ENCODE data around the gene AGPAT1. TPM values are rescaled to one million over a fixed set of nuclear protein-coding genes. Genes with fewer than 3 reads are reported as not detected.

The AGPAT1 gene
- total RNA-seq, 2 donors from 2014 or later: 43.0 to 53.1 TPM

DNA sequence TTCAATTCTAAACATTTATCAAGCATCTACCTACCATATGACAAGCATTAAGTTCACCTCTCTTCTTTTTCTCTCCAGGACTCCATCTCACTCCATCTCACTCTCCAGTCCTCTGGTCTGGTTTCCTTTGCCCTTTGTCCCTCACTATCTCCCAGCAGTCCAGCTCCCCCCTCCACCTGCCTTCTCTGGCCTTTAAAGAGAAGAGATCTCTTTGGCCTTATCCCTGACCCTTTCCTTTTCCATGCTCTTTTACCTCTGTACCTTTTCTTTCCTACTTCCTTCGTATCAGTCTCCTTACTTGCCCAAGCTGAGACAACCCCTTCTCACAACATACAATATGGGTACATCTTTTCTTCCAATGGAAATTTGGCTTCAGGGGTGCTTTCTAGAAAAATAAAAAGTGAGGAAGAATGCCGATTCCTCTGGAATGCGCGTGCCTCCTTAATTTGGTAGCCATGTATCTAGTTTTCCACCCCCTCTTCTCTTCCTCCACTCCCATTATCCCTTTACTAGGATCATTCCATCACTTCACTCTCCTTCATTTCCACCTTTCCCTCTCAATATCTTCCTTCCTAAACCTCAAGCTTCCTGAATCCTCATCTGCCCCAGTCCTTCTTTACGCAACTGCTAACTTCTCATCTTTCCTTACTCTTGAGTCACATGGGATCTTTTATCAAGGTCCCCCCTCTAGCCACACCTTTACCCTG, 745 bp upstream of the AGPAT1 start:
- ATAC-seq (ENCODE audit: insufficient number of reproducible peaks, low FRiP score, low read depth) (no peak), DNase-seq (ENCODE audit: low spot score) (no peak)
- no peaks in the 10 kb centered on the region for H3K27me3 ChIP-seq (replicated peaks; ENCODE audit: insufficient read depth)
- H3K36me3 ChIP-seq: peaks cover 5% of the 10 kb centered on the region
- H3K9me3 ChIP-seq: no peaks in the 10 kb centered on the region
- TF ChIP-seq, protein P1, sequence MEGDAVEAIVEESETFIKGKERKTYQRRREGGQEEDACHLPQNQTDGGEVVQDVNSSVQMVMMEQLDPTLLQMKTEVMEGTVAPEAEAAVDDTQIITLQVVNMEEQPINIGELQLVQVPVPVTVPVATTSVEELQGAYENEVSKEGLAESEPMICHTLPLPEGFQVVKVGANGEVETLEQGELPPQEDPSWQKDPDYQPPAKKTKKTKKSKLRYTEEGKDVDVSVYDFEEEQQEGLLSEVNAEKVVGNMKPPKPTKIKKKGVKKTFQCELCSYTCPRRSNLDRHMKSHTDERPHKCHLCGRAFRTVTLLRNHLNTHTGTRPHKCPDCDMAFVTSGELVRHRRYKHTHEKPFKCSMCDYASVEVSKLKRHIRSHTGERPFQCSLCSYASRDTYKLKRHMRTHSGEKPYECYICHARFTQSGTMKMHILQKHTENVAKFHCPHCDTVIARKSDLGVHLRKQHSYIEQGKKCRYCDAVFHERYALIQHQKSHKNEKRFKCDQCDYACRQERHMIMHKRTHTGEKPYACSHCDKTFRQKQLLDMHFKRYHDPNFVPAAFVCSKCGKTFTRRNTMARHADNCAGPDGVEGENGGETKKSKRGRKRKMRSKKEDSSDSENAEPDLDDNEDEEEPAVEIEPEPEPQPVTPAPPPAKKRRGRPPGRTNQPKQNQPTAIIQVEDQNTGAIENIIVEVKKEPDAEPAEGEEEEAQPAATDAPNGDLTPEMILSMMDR (IDR thresholded peaks at IDR 0.05): no peak
- peak overlapping the region; percentile 94 to 96 for H3K27ac ChIP-seq
- peaks cover 22 to 40% of the 10 kb centered on the region in 2 donors for H3K4me1 ChIP-seq (ENCODE audit: control insufficient read depth in 1 of 2, low read depth in 2 of 2)
- peak overlapping the region; percentile 98 for H3K4me3 ChIP-seq

DNA sequence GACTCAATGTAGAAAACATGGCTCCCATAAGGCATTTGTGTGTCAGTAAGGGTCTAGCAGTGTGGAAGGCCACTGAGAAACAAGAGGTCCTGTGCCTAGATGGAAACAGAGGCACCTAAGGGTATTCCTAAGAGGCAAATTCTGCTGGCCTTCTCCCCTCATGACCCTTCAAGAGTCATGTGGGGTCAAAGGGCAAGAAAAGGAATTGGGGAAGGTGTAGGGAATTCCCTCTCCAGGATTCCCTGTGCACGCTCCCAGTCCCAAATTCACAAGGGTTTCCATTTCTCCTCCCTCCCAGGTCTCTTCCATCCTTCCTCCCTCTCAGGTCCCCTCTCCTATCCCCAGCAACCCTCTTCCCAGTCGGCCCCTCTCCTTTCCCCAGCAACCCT, 568 bp downstream of the AGPAT1 start:
- Histone ChIP-seq H3K9me3 (no peaks in the 10 kb centered on the region), H3K4me1 (ENCODE audit: control insufficient read depth in 1 of 2, low read depth in 2 of 2) (peaks cover 22 to 39% of the 10 kb centered on the region in 2 donors), H3K36me3 (peaks cover 11% of the 10 kb centered on the region), H3K27me3 (replicated peaks; ENCODE audit: insufficient read depth) (no peaks in the 10 kb centered on the region), H3K27ac (peak overlapping the region; percentile 82 to 96), H3K4me3 (peak overlapping the region; percentile 98)
- TF ChIP-seq, protein P1 (IDR thresholded peaks at IDR 0.05): no peak
- ATAC-seq (ENCODE audit: insufficient number of reproducible peaks, low FRiP score, low read depth): no peak
- DNase-seq (ENCODE audit: low spot score): no peak

DNA sequence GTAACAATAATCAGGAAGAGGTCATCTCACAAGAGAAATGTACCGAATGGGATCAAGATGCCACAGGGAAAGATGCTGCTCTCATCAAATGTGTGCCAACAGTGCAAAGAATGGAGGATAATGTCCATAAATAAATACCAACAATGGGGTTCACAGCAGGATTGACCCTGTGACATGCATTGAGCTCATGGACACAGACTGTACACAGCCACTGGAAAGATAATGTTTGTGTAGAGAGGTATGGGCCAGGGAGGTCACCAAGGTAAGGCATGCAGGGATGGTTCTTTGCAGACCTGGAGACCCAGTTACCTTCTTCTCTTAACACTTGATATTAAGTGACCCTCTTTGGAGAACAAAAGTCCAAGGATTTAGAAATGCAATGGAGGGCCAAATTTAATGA, 1.5 kb downstream of the AGPAT1 start:
- no peaks in the 10 kb centered on the region for H3K27me3 ChIP-seq (replicated peaks; ENCODE audit: insufficient read depth)
- TF ChIP-seq, protein P1 (IDR thresholded peaks at IDR 0.05): no peak
- H3K4me3 ChIP-seq: no peak overlapping the region
- ATAC-seq (ENCODE audit: insufficient number of reproducible peaks, low FRiP score, low read depth) (no peak), DNase-seq (ENCODE audit: low spot score) (no peak)
- H3K36me3 ChIP-seq: peaks cover 9% of the 10 kb centered on the region
- peaks cover 14 to 30% of the 10 kb centered on the region in 2 donors for H3K4me1 ChIP-seq (ENCODE audit: control insufficient read depth in 1 of 2, low read depth in 2 of 2)
- H3K27ac ChIP-seq: no peak overlapping the region
- no peaks in the 10 kb centered on the region for H3K9me3 ChIP-seq

DNA sequence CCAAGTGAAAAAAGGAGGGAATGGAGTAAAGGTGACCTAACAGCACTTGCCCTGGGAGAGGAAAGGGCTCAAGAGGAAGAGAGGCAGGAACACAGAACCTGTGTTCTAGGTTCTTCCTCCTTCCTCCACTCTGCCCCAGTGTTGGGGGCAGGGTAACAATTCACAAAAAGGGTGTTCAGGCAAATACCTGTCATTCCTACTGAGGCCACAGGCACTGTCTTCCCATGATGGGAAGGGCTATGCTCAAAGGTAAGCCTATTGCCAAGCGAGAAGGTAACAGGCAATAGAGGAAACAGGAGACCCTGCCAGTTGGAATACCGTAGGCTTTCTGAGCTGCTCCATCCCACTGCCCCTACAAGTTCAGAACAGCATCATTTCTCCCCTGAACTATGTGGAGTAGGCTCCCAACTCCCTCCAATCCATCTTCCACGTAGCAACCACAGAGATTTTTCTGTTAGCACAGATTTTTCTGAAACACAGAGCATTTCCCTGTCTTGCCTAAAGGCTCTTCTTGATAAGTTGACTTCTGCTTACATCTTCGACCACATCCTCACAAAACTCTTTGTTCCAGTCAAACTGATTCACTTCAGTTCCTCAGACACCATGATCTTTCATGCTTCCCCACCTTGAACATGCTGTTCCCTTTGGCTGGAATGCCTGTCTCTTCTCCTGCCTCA, 2.7 kb downstream of the AGPAT1 start:
- TF ChIP-seq, protein P1 (IDR thresholded peaks at IDR 0.05): no peak
- no peak overlapping the region for H3K27ac ChIP-seq
- no peaks in the 10 kb centered on the region for H3K27me3 ChIP-seq (replicated peaks; ENCODE audit: insufficient read depth)
- ATAC-seq (ENCODE audit: insufficient number of reproducible peaks, low FRiP score, low read depth) (no peak), DNase-seq (ENCODE audit: low spot score) (no peak)
- H3K9me3 ChIP-seq: no peaks in the 10 kb centered on the region
- H3K4me1 ChIP-seq (ENCODE audit: control insufficient read depth in 1 of 2, low read depth in 2 of 2): peaks cover 8 to 21% of the 10 kb centered on the region in 2 donors
- H3K4me3 ChIP-seq: no peak overlapping the region
- peaks cover 17% of the 10 kb centered on the region for H3K36me3 ChIP-seq

DNA sequence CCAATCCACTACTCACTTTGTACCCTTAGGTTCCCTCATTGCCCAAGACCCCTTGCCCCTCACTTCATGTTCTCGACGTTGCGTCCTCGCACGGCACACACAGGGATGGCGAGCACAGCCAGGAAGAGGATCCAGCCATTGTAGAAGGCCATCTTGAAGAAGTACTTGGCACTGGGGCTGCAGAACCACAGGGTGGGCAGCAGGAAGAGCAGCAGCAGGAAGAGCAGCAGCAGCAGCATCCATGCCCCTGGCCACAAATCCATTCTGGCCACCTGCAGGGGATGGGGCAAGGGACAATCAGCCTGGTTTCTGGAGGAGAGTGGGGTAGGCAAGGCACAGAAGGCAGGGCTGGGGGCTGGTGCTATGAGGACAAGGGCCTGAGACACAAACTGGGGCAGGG, 4.7 kb downstream of the AGPAT1 start:
- DNase-seq (ENCODE audit: low spot score): no peak
- Histone ChIP-seq H3K4me1 (ENCODE audit: control insufficient read depth in 1 of 2, low read depth in 2 of 2) (peaks cover 4 to 14% of the 10 kb centered on the region in 2 donors), H3K36me3 (peaks cover 24% of the 10 kb centered on the region), H3K4me3 (no peak overlapping the region), H3K9me3 (no peaks in the 10 kb centered on the region), H3K27ac (no peak overlapping the region), H3K27me3 (replicated peaks; ENCODE audit: insufficient read depth) (no peaks in the 10 kb centered on the region)
- TF ChIP-seq, protein P1 (IDR thresholded peaks at IDR 0.05): no peak
- no peak for ATAC-seq (ENCODE audit: insufficient number of reproducible peaks, low FRiP score, low read depth)

All from thoracic aorta (tissue), 2 donors.